ENCODE data around the gene EDC3.
"Not testable (repeated sequence)": the region's sequence is repeated elsewhere in the genome, so short reads cannot be mapped to it uniquely, and the experiment has no call there.

EDC3 gene

DNA sequence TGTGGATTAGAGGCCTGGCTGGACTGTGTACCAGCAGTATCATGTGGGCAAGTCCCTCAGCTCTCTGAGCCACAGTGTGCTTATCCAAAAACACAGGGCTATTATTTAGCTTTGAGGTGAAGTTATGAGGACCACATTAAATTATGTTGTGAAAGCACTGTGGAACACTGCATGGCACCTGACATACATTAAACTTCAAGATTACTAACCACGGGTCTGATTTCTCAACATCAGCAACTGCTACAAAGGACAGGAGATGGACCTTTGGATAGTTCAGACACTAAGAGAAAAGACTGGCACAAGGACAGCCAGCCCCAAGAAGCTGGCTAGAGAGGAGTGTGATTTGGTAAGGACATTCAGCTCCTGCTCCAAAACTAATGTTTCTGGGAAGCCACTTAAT lies 58.8 kb downstream of the EDC3 start:
- no peaks in the 10 kb centered on the region for H3K4me1 ChIP-seq (ENCODE audit: control insufficient read depth, insufficient read depth, low read length)
- WGBS, 2 experiments: 93 to 96% methylated on average over 1 of the region's 1 CpG

DNA sequence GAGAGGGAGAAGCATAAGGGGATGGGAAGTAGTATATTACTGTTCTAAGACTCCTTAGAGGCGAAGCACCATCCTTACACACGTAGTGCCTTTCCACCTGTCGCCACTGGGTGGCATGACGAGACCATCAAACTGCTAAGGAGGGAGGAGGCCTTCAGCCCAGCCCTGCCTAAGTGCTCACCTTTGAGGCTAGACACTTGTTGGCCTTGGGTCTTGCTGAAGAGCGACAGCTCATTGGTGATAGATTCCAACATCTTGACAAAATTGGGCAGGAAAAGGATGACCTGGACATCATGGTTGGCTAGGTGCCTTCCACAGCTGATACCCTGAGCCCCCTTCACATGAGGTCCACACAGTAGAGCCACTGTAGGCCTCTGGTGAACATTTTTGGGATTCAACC lies 60.6 kb downstream of the EDC3 start:
- no peaks in the 10 kb centered on the region for H3K9me3 ChIP-seq (ENCODE audit: control insufficient read depth, low read length)
- no peak overlapping the region for H3K27ac ChIP-seq (ENCODE audit: insufficient read depth, low read depth, low read length, poor library complexity, severe bottlenecking)
- no peaks in the 10 kb centered on the region for H3K27me3 ChIP-seq (ENCODE audit: control insufficient read depth, insufficient read depth, low read length, poor library complexity, severe bottlenecking)
- H3K36me3 ChIP-seq (ENCODE audit: control insufficient read depth, insufficient read depth, low read length): peaks cover 24% of the 10 kb centered on the region
- no peak overlapping the region for H3K4me3 ChIP-seq (ENCODE audit: insufficient read depth, low read depth, low read length)
- no peaks in the 10 kb centered on the region for H3K4me1 ChIP-seq (ENCODE audit: control insufficient read depth, insufficient read depth, low read length)
- WGBS, 2 experiments: 37% methylated on average over 5 of the region's 5 CpGs

More for the DNA sequence above, 58.8 kb downstream of the EDC3 start:
- peaks cover 18% of the 10 kb centered on the region for H3K36me3 ChIP-seq (ENCODE audit: control insufficient read depth, insufficient read depth, low read length)
- H3K27ac ChIP-seq (ENCODE audit: insufficient read depth, low read depth, low read length, poor library complexity, severe bottlenecking): no peak overlapping the region
- H3K9me3 ChIP-seq (ENCODE audit: control insufficient read depth, low read length): no peaks in the 10 kb centered on the region
- H3K4me3 ChIP-seq (ENCODE audit: insufficient read depth, low read depth, low read length): no peak overlapping the region
- H3K27me3 ChIP-seq (ENCODE audit: control insufficient read depth, insufficient read depth, low read length, poor library complexity, severe bottlenecking): no peaks in the 10 kb centered on the region

DNA sequence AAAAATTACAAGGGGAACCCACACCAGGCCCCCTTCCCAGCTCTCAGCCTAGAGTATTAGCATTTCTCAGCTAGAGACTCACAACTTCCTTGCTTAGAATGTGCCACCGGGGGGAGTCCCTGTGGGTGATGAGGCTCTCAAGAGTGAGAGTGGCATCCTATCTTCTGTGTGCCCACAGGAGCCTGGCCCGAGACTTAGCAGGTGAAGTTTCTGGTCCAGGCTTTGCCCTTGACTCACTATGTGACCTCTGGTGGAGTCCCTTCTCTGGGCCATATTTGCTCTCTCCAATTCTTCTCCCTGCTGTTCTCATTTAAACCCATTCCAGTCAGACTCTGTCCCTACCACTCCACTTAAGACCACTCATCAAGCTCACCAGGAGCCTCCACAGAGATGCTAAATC lies 62.0 kb downstream of the EDC3 start:
- Histone ChIP-seq H3K36me3 (ENCODE audit: control insufficient read depth, insufficient read depth, low read length) (peaks cover 15% of the 10 kb centered on the region), H3K4me3 (ENCODE audit: insufficient read depth, low read depth, low read length) (no peak overlapping the region), H3K27ac (ENCODE audit: insufficient read depth, low read depth, low read length, poor library complexity, severe bottlenecking) (no peak overlapping the region), H3K27me3 (ENCODE audit: control insufficient read depth, insufficient read depth, low read length, poor library complexity, severe bottlenecking) (no peaks in the 10 kb centered on the region), H3K9me3 (ENCODE audit: control insufficient read depth, low read length) (no peaks in the 10 kb centered on the region), H3K4me1 (ENCODE audit: control insufficient read depth, insufficient read depth, low read length) (no peaks in the 10 kb centered on the region)
- WGBS, 2 experiments: 84 to 90% methylated on average over 2 of the region's 2 CpGs

DNA sequence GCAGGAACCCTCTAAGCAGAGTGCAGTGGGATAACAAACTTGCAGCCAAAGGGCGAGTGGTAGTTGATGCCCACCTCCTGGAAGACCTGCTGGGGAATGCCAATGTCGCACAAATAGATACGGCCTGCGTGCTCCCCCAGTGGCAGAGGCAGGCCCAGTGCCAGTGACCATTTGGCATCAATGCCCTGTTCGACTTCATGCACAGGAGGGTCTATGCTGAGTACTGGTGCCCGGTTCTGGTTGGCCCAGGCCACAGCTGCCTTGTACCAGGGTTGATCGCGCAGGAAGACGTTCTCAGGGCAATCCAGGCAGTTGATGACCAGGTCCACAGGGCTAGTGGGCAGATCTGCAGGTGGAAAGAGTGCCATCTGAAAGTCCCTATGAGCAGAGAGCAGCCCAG lies 63.2 kb downstream of the EDC3 start:
- no peaks in the 10 kb centered on the region for H3K9me3 ChIP-seq (ENCODE audit: control insufficient read depth, low read length)
- no peak overlapping the region for H3K4me3 ChIP-seq (ENCODE audit: insufficient read depth, low read depth, low read length)
- no peaks in the 10 kb centered on the region for H3K4me1 ChIP-seq (ENCODE audit: control insufficient read depth, insufficient read depth, low read length)
- H3K27me3 ChIP-seq (ENCODE audit: control insufficient read depth, insufficient read depth, low read length, poor library complexity, severe bottlenecking): no peaks in the 10 kb centered on the region
- H3K36me3 ChIP-seq (ENCODE audit: control insufficient read depth, insufficient read depth, low read length): peaks cover 24% of the 10 kb centered on the region
- no peak overlapping the region for H3K27ac ChIP-seq (ENCODE audit: insufficient read depth, low read depth, low read length, poor library complexity, severe bottlenecking)
- 96% methylated on average over 9 of the region's 9 CpGs for WGBS, 2 experiments

DNA sequence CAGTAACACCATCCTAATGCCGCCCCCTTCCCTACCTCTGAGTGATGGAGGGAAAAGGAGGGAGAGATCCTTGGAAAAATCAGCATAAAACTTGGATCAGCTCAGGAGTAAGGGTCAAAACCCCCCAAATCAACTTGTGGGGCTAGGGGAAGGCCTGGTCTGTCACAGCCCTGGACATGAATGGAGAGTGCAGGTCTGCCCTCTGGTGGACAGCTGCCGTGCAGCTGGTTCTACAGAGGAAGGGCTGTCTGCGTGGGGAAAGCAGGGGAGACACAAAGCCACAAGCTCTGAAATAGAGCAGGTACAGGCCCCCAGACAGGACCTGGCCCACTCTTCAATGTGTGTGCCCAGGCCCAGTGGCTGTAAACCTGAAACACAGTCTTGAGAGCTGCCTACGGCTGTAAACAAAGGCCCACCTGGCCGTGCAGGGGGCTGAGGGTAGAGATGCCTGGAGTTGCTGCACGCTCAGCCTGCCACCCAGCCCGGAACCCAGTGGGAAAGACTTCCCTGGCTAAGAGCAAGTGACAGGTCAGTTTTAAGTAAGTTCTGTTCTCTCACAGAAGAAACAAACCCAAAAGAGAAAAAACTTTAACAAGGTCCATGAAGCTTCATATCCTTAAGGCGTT lies 63.8 kb downstream of the EDC3 start:
- Histone ChIP-seq H3K4me3 (ENCODE audit: insufficient read depth, low read depth, low read length) (no peak overlapping the region), H3K36me3 (ENCODE audit: control insufficient read depth, insufficient read depth, low read length) (peaks cover 29% of the 10 kb centered on the region), H3K9me3 (ENCODE audit: control insufficient read depth, low read length) (no peaks in the 10 kb centered on the region), H3K27me3 (ENCODE audit: control insufficient read depth, insufficient read depth, low read length, poor library complexity, severe bottlenecking) (no peaks in the 10 kb centered on the region), H3K4me1 (ENCODE audit: control insufficient read depth, insufficient read depth, low read length) (no peaks in the 10 kb centered on the region), H3K27ac (ENCODE audit: insufficient read depth, low read depth, low read length, poor library complexity, severe bottlenecking) (no peak overlapping the region)
- WGBS, 2 experiments: 74% methylated on average over 7 to 8 of the region's 8 CpGs

DNA sequence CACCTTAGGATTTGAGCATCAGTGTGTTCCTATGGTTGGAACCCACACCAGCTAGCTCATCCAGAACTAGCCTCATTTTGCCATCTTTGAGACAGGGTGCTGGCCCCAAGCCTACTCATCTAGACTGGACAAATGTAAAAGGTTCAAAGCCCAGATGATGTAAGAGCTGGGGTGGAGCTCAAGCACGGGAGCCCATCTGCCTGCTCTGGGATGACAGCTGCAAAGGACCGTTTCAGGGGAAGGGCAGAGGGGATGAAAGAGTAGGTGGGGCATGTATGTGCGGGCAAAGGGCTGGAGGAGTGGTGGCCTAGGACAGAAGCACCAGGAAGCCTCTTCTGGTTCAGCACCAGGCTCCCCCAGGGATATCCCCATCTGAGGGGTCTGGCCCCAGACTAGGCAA lies 64.4 kb downstream of the EDC3 start:
- H3K36me3 ChIP-seq (ENCODE audit: control insufficient read depth, insufficient read depth, low read length): peaks cover 25% of the 10 kb centered on the region
- no peaks in the 10 kb centered on the region for H3K9me3 ChIP-seq (ENCODE audit: control insufficient read depth, low read length)
- no peak overlapping the region for H3K4me3 ChIP-seq (ENCODE audit: insufficient read depth, low read depth, low read length)
- H3K4me1 ChIP-seq (ENCODE audit: control insufficient read depth, insufficient read depth, low read length): no peaks in the 10 kb centered on the region
- 88 to 89% methylated on average over 3 of the region's 3 CpGs for WGBS, 2 experiments
- H3K27me3 ChIP-seq (ENCODE audit: control insufficient read depth, insufficient read depth, low read length, poor library complexity, severe bottlenecking): no peaks in the 10 kb centered on the region
- no peak overlapping the region for H3K27ac ChIP-seq (ENCODE audit: insufficient read depth, low read depth, low read length, poor library complexity, severe bottlenecking)

DNA sequence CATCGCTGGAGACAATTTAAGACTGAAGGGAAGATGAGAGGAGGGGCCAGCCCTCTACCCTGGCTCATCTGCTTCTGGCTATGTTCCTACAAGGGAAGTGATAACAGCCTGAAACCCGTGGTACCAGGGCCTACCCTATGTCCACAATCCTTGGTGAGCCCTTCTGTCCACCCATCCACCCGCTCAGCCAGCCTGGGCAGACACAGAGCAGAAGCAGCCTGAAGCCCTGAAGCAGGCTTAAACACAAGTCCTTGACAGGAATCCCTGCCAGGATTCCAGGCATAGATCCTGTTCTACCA lies 64.8 kb downstream of the EDC3 start:
- no peaks in the 10 kb centered on the region for H3K9me3 ChIP-seq (ENCODE audit: control insufficient read depth, low read length)
- H3K4me3 ChIP-seq (ENCODE audit: insufficient read depth, low read depth, low read length): no peak overlapping the region
- no peak overlapping the region for H3K27ac ChIP-seq (ENCODE audit: insufficient read depth, low read depth, low read length, poor library complexity, severe bottlenecking)
- H3K4me1 ChIP-seq (ENCODE audit: control insufficient read depth, insufficient read depth, low read length): no peaks in the 10 kb centered on the region
- peaks cover 29% of the 10 kb centered on the region for H3K36me3 ChIP-seq (ENCODE audit: control insufficient read depth, insufficient read depth, low read length)
- 87 to 88% methylated on average over 3 of the region's 3 CpGs for WGBS, 2 experiments
- no peaks in the 10 kb centered on the region for H3K27me3 ChIP-seq (ENCODE audit: control insufficient read depth, insufficient read depth, low read length, poor library complexity, severe bottlenecking)

DNA sequence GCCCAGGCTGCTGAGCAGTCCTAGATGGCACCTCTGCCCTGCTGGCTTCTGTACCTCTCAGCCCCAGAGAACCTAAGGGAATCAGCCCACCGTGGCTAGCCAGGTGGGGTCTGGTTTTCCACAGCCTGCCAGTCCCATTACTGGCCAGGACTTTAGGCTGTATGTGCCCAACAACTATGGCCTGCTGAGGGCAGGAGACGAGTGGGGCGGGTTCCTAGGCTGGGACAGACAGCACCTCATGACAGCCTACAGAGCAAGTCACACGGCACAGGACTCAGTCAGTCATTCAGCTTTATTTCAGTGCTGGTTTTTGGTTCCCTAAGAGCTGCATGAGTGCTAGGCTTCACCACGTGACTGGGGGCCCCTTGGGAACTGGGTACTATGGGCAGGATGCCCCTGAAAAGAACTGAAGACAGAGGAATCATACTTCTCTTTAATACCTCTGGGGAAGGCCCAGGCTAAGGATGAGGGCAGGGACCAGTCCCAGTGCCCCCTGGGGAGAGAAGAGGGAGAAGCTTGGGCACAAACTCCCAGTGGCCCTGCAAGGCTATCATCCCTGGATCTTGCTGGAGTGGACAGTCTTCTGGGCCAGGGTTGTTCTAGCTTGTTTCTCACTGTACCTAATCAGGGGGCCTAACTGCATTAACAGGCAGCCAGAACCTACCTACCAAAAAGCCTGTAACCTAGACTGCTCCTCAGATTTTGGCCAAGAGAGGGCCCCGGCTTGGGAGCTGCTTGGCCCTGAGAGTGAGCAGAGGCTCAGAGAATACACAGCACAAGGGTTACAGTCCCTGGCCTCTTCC lies 65.3 kb downstream of the EDC3 start:
- Histone ChIP-seq H3K9me3 (ENCODE audit: control insufficient read depth, low read length) (no peaks in the 10 kb centered on the region), H3K36me3 (ENCODE audit: control insufficient read depth, insufficient read depth, low read length) (peaks cover 34% of the 10 kb centered on the region), H3K4me3 (ENCODE audit: insufficient read depth, low read depth, low read length) (no peak overlapping the region)

DNA sequence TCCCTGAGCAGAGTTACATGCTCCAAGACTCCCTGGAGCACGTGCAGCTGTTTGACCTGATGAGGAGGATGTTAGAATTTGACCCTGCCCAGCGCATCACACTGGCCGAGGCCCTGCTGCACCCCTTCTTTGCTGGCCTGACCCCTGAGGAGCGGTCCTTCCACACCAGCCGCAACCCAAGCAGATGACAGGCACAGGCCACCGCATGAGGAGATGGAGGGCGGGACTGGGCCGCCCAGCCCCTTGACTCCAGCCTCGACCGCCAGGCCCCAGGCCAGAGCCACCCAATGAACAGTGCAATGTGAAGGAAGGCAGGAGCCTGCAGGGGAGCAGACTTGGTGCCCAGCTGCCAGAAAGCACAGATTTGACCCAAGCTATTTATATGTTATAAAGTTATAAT lies 66.1 kb downstream of the EDC3 start:
- not testable (repeated sequence) for H3K27ac ChIP-seq (ENCODE audit: insufficient read depth, low read depth, low read length, poor library complexity, severe bottlenecking); H3K4me3 ChIP-seq (ENCODE audit: insufficient read depth, low read depth, low read length); H3K27me3 ChIP-seq (ENCODE audit: control insufficient read depth, insufficient read depth, low read length, poor library complexity, severe bottlenecking); H3K4me1 ChIP-seq (ENCODE audit: control insufficient read depth, insufficient read depth, low read length); H3K9me3 ChIP-seq (ENCODE audit: control insufficient read depth, low read length)
- 94 to 98% methylated on average over 10 of the region's 10 CpGs for WGBS, 2 experiments
- H3K36me3 ChIP-seq (ENCODE audit: control insufficient read depth, insufficient read depth, low read length): peaks cover 37% of the 10 kb centered on the region

More for the DNA sequence above, 65.3 kb downstream of the EDC3 start:
- Histone ChIP-seq H3K4me1 (ENCODE audit: control insufficient read depth, insufficient read depth, low read length) (no peaks in the 10 kb centered on the region), H3K27me3 (ENCODE audit: control insufficient read depth, insufficient read depth, low read length, poor library complexity, severe bottlenecking) (no peaks in the 10 kb centered on the region), H3K27ac (ENCODE audit: insufficient read depth, low read depth, low read length, poor library complexity, severe bottlenecking) (no peak overlapping the region)
- 90 to 96% methylated on average over 6 of the region's 6 CpGs for WGBS, 2 experiments

DNA sequence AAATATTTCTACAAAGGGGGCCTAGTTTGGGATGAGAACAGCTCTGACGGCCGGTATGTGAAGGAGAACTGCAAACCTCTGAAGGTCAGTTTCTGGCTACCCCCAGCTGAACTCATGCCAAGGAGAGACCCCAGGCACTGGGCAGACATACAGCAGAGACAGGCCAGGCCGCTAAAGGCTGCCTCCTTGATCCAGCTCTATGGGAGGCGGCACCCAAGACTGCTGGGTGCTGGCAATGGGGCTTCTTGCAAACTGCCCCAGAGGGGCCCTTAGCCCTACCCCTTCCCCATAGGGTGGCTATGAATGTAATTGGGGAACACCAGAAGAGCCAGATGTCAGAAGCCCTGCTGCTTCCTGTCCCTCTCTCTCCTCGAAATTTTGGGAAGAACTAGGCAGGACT lies 66.9 kb downstream of the EDC3 start:
- H3K36me3 ChIP-seq (ENCODE audit: control insufficient read depth, insufficient read depth, low read length): peaks cover 37% of the 10 kb centered on the region
- H3K9me3 ChIP-seq (ENCODE audit: control insufficient read depth, low read length): no peaks in the 10 kb centered on the region
- H3K4me3 ChIP-seq (ENCODE audit: insufficient read depth, low read depth, low read length): no peak overlapping the region
- H3K27me3 ChIP-seq (ENCODE audit: control insufficient read depth, insufficient read depth, low read length, poor library complexity, severe bottlenecking): no peaks in the 10 kb centered on the region
- WGBS, 2 experiments: 92 to 96% methylated on average over 5 of the region's 5 CpGs
- no peaks in the 10 kb centered on the region for H3K4me1 ChIP-seq (ENCODE audit: control insufficient read depth, insufficient read depth, low read length)
- no peak overlapping the region for H3K27ac ChIP-seq (ENCODE audit: insufficient read depth, low read depth, low read length, poor library complexity, severe bottlenecking)

Data from ectodermal cell (in vitro differentiated cells).